Natural killer cell (primary cell): ENCODE data around the gene ABCC8. TPM values are rescaled to one million over a fixed set of nuclear protein-coding genes. Genes with fewer than 3 reads are reported as not detected.

Experiments used
- ATAC-seq, 3 donors: fragments of 150-1000 bp in 2 of 3; fragments of 200-7000 bp in 1 of 3; cut with Tn5 transposase; 1 replicate in 1 of 3; 2 replicates in 2 of 3; pipeline ENCODE4 v1.10.0; 2021; ENCODE audit warnings: mild to moderate bottlenecking in 2 of 3, moderate library complexity in 2 of 3
- DNase-seq, 2 donors: peaks; one replicate each; pipeline versions ENCODE4 v3.0.0 to v3.0.0-alpha.2; 2013 to 2021; ENCODE audit warnings: mixed read lengths in 1 of 2
- H3K27ac ChIP-seq: one replicate; pipeline ENCODE4 v1.5.1; 2013; ENCODE audit warnings: mild to moderate bottlenecking, low read length
- H3K27me3 ChIP-seq: one replicate; pipeline ENCODE4 v1.6.1; 2013; ENCODE audit warnings: low read length; ENCODE audit not compliant: control insufficient read depth, insufficient read depth
- H3K36me3 ChIP-seq: one replicate; pipeline ENCODE4 v1.6.1; 2013; ENCODE audit warnings: low read length; ENCODE audit not compliant: control insufficient read depth, insufficient read depth
- H3K4me1 ChIP-seq: one replicate; pipeline ENCODE4 v1.6.1; 2013; ENCODE audit warnings: low read length; ENCODE audit not compliant: control insufficient read depth, insufficient read depth
- H3K4me3 ChIP-seq: one replicate; pipeline ENCODE4 v1.5.1; 2013; ENCODE audit warnings: low read length
- H3K9me3 ChIP-seq: one replicate; pipeline ENCODE4 v1.6.1; 2013; ENCODE audit warnings: low read length; ENCODE audit not compliant: control insufficient read depth, insufficient read depth
- H3K27ac Mint-ChIP-seq, 2 donors: one replicate each; pipeline ENCODE4 v1.8.0; 2022; ENCODE audit warnings: mild to moderate bottlenecking in 2 of 2, mixed read lengths in 2 of 2, moderate library complexity in 1 of 2
- H3K27me3 Mint-ChIP-seq, 2 donors: one replicate each; pipeline ENCODE4 v1.8.0; 2022; ENCODE audit warnings: low read depth in 2 of 2, mixed read lengths in 2 of 2
- H3K36me3 Mint-ChIP-seq: one replicate; pipeline ENCODE4 v1.8.0; 2022; ENCODE audit warnings: mixed read lengths
- H3K4me1 Mint-ChIP-seq, 2 donors: one replicate each; pipeline ENCODE4 v1.8.0; 2022; ENCODE audit warnings: mixed read lengths in 2 of 2
- H3K4me3 Mint-ChIP-seq: one replicate; pipeline ENCODE4 v1.8.0; 2022; ENCODE audit warnings: mild to moderate bottlenecking, moderate library complexity, mixed read lengths
- H3K9me3 Mint-ChIP-seq, 2 donors: one replicate each; pipeline ENCODE4 v1.8.0; 2022; ENCODE audit warnings: mixed read lengths in 2 of 2
- WGBS: methylation state at CpG from one replicate; pipeline ENCODE4 v1.1.7; 2013; ENCODE audit warnings: missing lambda C conversion rate; ENCODE audit not compliant: insufficient coverage; 5-methylcytosine and 5-hydroxymethylcytosine counted together
- intact Hi-C: fragments of 100-400 bp; cut with micrococcal nuclease; formaldehyde crosslinking; loops from one replicate; pipeline ENCODE4 v1.14.2; 2022
- total RNA-seq, 4 donors: library from RNA; stranded (reverse); fragments of 120-200 nt in 1 of 4; gene quantifications; one replicate each; pipeline versions ENCODE4 v1.2.3 to v1.2.4, GENCODE V29; 2013 to 2022
- TF ChIP-seq, protein P1 (sequence below): fragments of 200-600 bp; IDR thresholded peaks from one replicate; pipeline ENCODE4 v1.8.0; 2022; ENCODE audit warnings: antibody characterized with exemption

ABCC8 gene
- total RNA-seq, 3 donors from 2014 or later (not counting 1 experiment from before 2014, with no cell fraction given), result not detected

DNA sequence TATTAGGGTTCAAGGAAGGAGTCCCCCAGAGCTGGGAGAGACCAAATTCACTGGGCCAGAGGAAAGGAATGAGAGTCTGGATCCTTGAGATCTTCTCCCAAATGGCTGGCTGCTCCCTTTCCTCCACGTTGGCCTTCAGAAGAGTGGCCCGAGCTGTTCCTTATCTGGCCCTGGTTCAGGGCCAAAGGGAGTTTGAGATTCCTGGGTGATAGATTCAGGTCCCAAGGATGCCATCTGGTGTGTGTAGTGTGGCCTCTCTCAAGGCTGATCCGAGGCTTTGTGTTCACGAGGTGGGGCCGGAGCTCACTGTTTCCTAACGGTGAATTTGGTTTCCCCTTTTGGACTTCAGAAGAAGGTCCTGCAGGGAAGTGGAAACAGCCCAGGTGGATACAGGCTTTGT, 17.4 kb upstream of the ABCC8 start:
- intact Hi-C loops, result no loop called here
- no peak overlapping the region for H3K4me3 Mint-ChIP-seq
- WGBS, result 90% methylated on average over 6 of the region's 6 CpGs
- no peaks in the 10 kb centered on the region for H3K9me3 Mint-ChIP-seq
- ATAC-seq (no peak), DNase-seq (no peak)
- Histone ChIP-seq H3K27me3 (no peaks in the 10 kb centered on the region), H3K4me3 (no peak overlapping the region), H3K27ac (no peak overlapping the region), H3K4me1 (no peaks in the 10 kb centered on the region), H3K36me3 (no peaks in the 10 kb centered on the region), H3K9me3 (no peaks in the 10 kb centered on the region)
- H3K27me3 Mint-ChIP-seq, result peaks cover 4 to 6% of the 10 kb centered on the region in 2 donors
- H3K4me1 Mint-ChIP-seq, result no peaks in the 10 kb centered on the region
- no peaks in the 10 kb centered on the region for H3K36me3 Mint-ChIP-seq
- TF ChIP-seq, protein P1, sequence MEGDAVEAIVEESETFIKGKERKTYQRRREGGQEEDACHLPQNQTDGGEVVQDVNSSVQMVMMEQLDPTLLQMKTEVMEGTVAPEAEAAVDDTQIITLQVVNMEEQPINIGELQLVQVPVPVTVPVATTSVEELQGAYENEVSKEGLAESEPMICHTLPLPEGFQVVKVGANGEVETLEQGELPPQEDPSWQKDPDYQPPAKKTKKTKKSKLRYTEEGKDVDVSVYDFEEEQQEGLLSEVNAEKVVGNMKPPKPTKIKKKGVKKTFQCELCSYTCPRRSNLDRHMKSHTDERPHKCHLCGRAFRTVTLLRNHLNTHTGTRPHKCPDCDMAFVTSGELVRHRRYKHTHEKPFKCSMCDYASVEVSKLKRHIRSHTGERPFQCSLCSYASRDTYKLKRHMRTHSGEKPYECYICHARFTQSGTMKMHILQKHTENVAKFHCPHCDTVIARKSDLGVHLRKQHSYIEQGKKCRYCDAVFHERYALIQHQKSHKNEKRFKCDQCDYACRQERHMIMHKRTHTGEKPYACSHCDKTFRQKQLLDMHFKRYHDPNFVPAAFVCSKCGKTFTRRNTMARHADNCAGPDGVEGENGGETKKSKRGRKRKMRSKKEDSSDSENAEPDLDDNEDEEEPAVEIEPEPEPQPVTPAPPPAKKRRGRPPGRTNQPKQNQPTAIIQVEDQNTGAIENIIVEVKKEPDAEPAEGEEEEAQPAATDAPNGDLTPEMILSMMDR, result no peak
- no peak overlapping the region for H3K27ac Mint-ChIP-seq

DNA sequence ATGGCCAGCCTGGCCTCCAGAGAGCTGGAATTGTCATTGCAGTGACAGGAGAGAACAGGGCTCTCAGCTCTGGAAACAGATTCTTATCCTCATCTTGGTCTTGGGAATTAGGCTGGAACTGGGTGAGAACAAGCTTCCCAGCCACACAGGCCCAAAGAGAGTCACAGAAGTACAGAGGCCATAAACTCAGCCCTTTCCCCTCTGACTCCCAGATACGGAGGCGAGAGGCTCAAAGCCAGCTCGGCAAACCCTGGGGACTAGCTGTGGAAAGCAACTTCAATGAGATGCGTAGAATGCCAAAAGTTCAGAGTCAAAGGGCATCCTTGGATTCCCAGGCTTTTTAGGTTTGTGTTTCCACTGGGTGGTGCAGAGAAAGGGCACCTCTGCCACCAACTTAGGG, 14.3 kb upstream of the ABCC8 start:
- TF ChIP-seq, protein P1, result no peak
- no peaks in the 10 kb centered on the region for H3K9me3 ChIP-seq
- ATAC-seq, result no peak
- Mint-ChIP-seq H3K4me1 (no peaks in the 10 kb centered on the region), H3K27me3 (peaks cover 10 to 14% of the 10 kb centered on the region in 2 donors), H3K4me3 (no peak overlapping the region), H3K9me3 (no peaks in the 10 kb centered on the region), H3K36me3 (no peaks in the 10 kb centered on the region), H3K27ac (no peak overlapping the region)
- DNase-seq, result no peak
- no peak overlapping the region for H3K4me3 ChIP-seq
- no peaks in the 10 kb centered on the region for H3K36me3 ChIP-seq
- intact Hi-C loops, result no loop called here
- no peaks in the 10 kb centered on the region for H3K4me1 ChIP-seq
- H3K27ac ChIP-seq, result no peak overlapping the region
- 89% methylated on average over 4 of the region's 4 CpGs for WGBS
- no peaks in the 10 kb centered on the region for H3K27me3 ChIP-seq

DNA sequence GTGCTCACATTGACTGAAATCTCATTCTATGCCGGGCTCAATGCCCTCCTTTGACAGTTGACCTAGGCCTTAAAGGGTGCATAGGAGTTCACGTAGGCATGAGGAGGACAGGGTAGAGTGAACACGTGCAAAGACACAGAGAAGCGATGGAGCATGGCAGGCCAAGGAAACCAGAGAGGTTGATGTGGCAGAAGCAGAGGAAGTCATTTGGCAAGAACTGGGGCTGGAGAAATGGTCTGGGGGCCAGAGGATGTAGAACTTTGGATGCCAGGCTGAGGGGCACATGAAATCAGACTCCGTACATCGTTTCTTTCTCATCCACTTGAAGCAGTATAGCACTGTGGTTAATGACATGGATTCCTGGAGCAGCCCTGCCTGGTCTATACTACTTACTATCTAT, 13.6 kb upstream of the ABCC8 start:
- intact Hi-C loops, result no loop called here
- peaks cover 10 to 14% of the 10 kb centered on the region in 2 donors for H3K27me3 Mint-ChIP-seq
- DNase-seq (no peak), ATAC-seq (no peak)
- no peaks in the 10 kb centered on the region for H3K36me3 Mint-ChIP-seq
- no peaks in the 10 kb centered on the region for H3K9me3 Mint-ChIP-seq
- 88% methylated on average over 6 of the region's 6 CpGs for WGBS
- H3K4me1 ChIP-seq, result no peaks in the 10 kb centered on the region
- H3K27me3 ChIP-seq, result no peaks in the 10 kb centered on the region
- no peak overlapping the region for H3K4me3 Mint-ChIP-seq
- no peaks in the 10 kb centered on the region for H3K4me1 Mint-ChIP-seq
- H3K4me3 ChIP-seq, result no peak overlapping the region
- no peaks in the 10 kb centered on the region for H3K36me3 ChIP-seq
- no peak overlapping the region for H3K27ac ChIP-seq
- TF ChIP-seq, protein P1, result no peak
- H3K9me3 ChIP-seq, result no peaks in the 10 kb centered on the region
- no peak overlapping the region for H3K27ac Mint-ChIP-seq

DNA sequence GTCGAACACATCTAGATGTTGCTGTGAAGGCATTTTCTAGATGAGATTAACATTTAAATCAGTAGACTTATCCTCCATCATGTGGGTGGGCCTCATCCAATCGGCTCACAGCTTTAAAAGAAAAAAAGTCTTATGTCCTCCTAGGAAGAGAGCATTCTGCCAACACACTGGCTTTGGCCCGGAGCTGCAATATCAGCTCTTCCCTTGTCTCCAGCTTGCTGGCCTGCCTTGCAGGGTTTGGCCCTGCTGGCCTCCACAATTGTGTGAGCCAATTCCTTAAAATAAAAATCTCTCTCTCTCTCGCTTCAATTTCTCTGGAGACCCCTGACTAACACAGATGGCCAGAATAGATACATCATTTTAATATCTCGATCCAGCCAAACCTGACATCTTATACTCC, 13.1 kb upstream of the ABCC8 start:
- ATAC-seq, result no peak
- H3K9me3 Mint-ChIP-seq, result no peaks in the 10 kb centered on the region
- Histone ChIP-seq H3K4me3 (no peak overlapping the region), H3K36me3 (no peaks in the 10 kb centered on the region), H3K27ac (no peak overlapping the region), H3K9me3 (no peaks in the 10 kb centered on the region), H3K27me3 (no peaks in the 10 kb centered on the region), H3K4me1 (no peaks in the 10 kb centered on the region)
- TF ChIP-seq, protein P1, result no peak
- intact Hi-C loops, result no loop called here
- no peaks in the 10 kb centered on the region for H3K4me1 Mint-ChIP-seq
- H3K27ac Mint-ChIP-seq, result no peak overlapping the region
- no peaks in the 10 kb centered on the region for H3K36me3 Mint-ChIP-seq
- peaks cover 10 to 15% of the 10 kb centered on the region in 2 donors for H3K27me3 Mint-ChIP-seq
- no peak overlapping the region for H3K4me3 Mint-ChIP-seq
- no peak for DNase-seq
- 88% methylated on average over 5 of the region's 5 CpGs for WGBS
